Kidney (tissue), 14 donors: ENCODE results near the gene ZFAND6. TPM values are rescaled to one million over a fixed set of nuclear protein-coding genes. Genes with fewer than 3 reads are reported as not detected.
A peak's percentile ranks its signal among the peaks of the same experiment; 100 is the strongest.

Experiments used
- DNase-seq, 5 donors: peaks; one replicate each; pipeline ENCODE4 v3.0.0-alpha.2; 2013 to 2020
- FAIRE-seq: peaks from 2 replicates; lab custom pipeline; 2012; peaks lifted over from hg19 to GRCh38; lab: Jason Lieb, UNC
- H3K27ac ChIP-seq, 2 donors: one replicate each; pipeline ENCODE4 v1.7.0; 2013; ENCODE audit warnings: low read depth in 2 of 2, low read length in 2 of 2, inconsistent platforms in 1 of 2
- H3K27me3 ChIP-seq: one replicate; pipeline ENCODE4 v1.7.1; 2013; ENCODE audit warnings: low read length, inconsistent platforms; ENCODE audit not compliant: control insufficient read depth, insufficient read depth
- H3K36me3 ChIP-seq, 3 donors: one replicate each; pipeline versions ENCODE4 v1.7.0 to v1.7.1; 2013; ENCODE audit warnings: low read length in 3 of 3, control low read depth in 1 of 3, inconsistent platforms in 1 of 3; ENCODE audit not compliant: insufficient read depth in 3 of 3, control insufficient read depth in 2 of 3
- H3K4me1 ChIP-seq, 3 donors: one replicate each; pipeline versions ENCODE4 v1.7.0 to v1.7.1; 2013; ENCODE audit warnings: low read length in 3 of 3, inconsistent platforms in 1 of 3, low read depth in 1 of 3; ENCODE audit not compliant: control insufficient read depth in 2 of 3, insufficient read depth in 2 of 3
- H3K4me3 ChIP-seq, 3 donors: one replicate each; pipeline versions ENCODE4 v1.7.0 to v1.8.1; 2013; ENCODE audit warnings: low read length in 3 of 3, control low read depth in 1 of 3, inconsistent platforms in 1 of 3
- H3K9ac ChIP-seq, 3 donors: one replicate each; pipeline versions ENCODE4 v1.7.0 to v1.7.1; 2013; ENCODE audit warnings: low read length in 3 of 3, control low read depth in 1 of 3, inconsistent platforms in 1 of 3
- H3K9me3 ChIP-seq, 3 donors: one replicate each; pipeline versions ENCODE4 v1.7.0 to v1.7.1; 2013; ENCODE audit warnings: low read length in 3 of 3, control low read depth in 1 of 3, inconsistent platforms in 1 of 3; ENCODE audit not compliant: control insufficient read depth in 2 of 3, insufficient read depth in 1 of 3
- intact Hi-C: fragments of 100-400 bp; cut with DNase I; formaldehyde crosslinking; loops from one replicate; pipeline ENCODE4 v1.11.1; 2022
- polyA plus RNA-seq: library from polyadenylated mRNA; stranded (reverse); fragments of 350-450 nt; fragmentation: Illumina TruSeq; extraction: RNeasy Lipid Tissue Mini Kit (QIAGEN cat#74804); gene quantifications from one replicate; pipeline ENCODE4 v1.2.3, GENCODE V29; 2014; ENCODE audit warnings: low read depth, low replicate concordance; ENCODE audit not compliant: insufficient read depth
- total RNA-seq: library from RNA; stranded (reverse); fragmentation: NEBNext Ultra II Directional; extraction: Animal tissue kit (Norgen Biotek cat#: 25700); gene quantifications from one replicate; pipeline ENCODE4 v1.2.1, GENCODE V29; 2021
- TF ChIP-seq, protein P1 (sequence below): IDR thresholded peaks from 3 replicates; pipeline ENCODE4 v1.5.1; 2012; ENCODE audit warnings: mild to moderate bottlenecking, moderate library complexity, borderline replicate concordance; ENCODE audit not compliant: insufficient read depth; ENCODE audit errors: extremely low read depth
- donor health status: control.
- donor health status: control.
- donor health status: control.
- donor health status: control.
- donor health status: control.
- donor health status: DM: yes; HTN: yes; CAD: no.
- donor health status: Normal renal cell carcinoma (clear cell type).

The ZFAND6 gene
- total and polyA plus RNA-seq, 2 donors from 2014 or later, result 72.3 to 85.7 TPM

- Histone ChIP-seq H3K27ac (no peak overlapping the region), H3K36me3 (no peaks in the 10 kb centered on the region), H3K4me3 (no peak overlapping the region), H3K9ac (no peak overlapping the region), H3K4me1 (peaks cover 0 to 3% (median 3%) of the 10 kb centered on the region in 3 donors), H3K9me3 (no peaks in the 10 kb centered on the region), H3K27me3 (no peaks in the 10 kb centered on the region)
- DNase-seq (peak in 1 of 5 donors; percentile 10), FAIRE-seq (no peak)
- intact Hi-C loops, result no loop called here
- TF ChIP-seq, protein P1, sequence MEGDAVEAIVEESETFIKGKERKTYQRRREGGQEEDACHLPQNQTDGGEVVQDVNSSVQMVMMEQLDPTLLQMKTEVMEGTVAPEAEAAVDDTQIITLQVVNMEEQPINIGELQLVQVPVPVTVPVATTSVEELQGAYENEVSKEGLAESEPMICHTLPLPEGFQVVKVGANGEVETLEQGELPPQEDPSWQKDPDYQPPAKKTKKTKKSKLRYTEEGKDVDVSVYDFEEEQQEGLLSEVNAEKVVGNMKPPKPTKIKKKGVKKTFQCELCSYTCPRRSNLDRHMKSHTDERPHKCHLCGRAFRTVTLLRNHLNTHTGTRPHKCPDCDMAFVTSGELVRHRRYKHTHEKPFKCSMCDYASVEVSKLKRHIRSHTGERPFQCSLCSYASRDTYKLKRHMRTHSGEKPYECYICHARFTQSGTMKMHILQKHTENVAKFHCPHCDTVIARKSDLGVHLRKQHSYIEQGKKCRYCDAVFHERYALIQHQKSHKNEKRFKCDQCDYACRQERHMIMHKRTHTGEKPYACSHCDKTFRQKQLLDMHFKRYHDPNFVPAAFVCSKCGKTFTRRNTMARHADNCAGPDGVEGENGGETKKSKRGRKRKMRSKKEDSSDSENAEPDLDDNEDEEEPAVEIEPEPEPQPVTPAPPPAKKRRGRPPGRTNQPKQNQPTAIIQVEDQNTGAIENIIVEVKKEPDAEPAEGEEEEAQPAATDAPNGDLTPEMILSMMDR, result no peak
These were observed 34.5 kb downstream of the ZFAND6 start for GRCh38 chr15:80093854-80094418.

- H3K27me3 ChIP-seq, result no peaks in the 10 kb centered on the region
- no peak for FAIRE-seq
- peaks cover 0 to 3% (median 3%) of the 10 kb centered on the region in 3 donors for H3K4me1 ChIP-seq
- H3K27ac ChIP-seq, result no peak overlapping the region
- H3K9me3 ChIP-seq, result no peaks in the 10 kb centered on the region
- TF ChIP-seq, protein P1, result no peak
- H3K9ac ChIP-seq, result no peak overlapping the region
- intact Hi-C loops, result no loop called here
- no peak for DNase-seq
- no peaks in the 10 kb centered on the region for H3K36me3 ChIP-seq
- H3K4me3 ChIP-seq, result no peak overlapping the region
These were observed 36.0 kb downstream of the ZFAND6 start for GRCh38 chr15:80095511-80095910.

DNA sequence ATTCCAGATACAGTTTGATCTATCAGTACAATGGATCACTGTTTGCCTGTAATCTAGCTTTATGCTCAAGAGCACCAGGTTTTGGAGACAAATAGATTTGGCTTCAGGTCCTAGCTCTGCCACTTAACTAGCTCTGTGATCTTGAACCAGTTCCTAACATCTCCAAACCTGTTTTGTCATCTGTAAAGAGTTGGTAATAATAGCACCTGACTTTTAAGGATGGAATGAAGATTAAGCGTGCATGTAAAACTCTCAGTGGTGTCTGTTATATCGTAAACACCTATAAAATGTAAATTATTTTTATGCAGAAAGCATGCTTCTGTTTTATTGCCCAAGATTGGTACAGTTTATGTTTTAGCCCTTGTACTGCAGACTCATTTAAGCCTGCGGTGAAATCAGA lies 36.5 kb downstream of the ZFAND6 start:
- FAIRE-seq (no peak), DNase-seq (no peak)
- Histone ChIP-seq H3K4me1 (peaks cover 0 to 3% (median 3%) of the 10 kb centered on the region in 3 donors), H3K4me3 (no peak overlapping the region), H3K27me3 (no peaks in the 10 kb centered on the region), H3K36me3 (no peaks in the 10 kb centered on the region), H3K9ac (no peak overlapping the region), H3K9me3 (no peaks in the 10 kb centered on the region), H3K27ac (no peak overlapping the region)
- intact Hi-C loops, result no loop called here
- TF ChIP-seq, protein P1, result no peak

- peaks cover 3% of the 10 kb centered on the region in 3 donors for H3K4me1 ChIP-seq
These were observed 38.9 kb downstream of the ZFAND6 start for GRCh38 chr15:80098341-80098740.

More at GRCh38 chr15:80098341-80098740, 38.9 kb downstream of the ZFAND6 start:
- FAIRE-seq (no peak), DNase-seq (peak in 1 of 5 donors; percentile 28)
- Histone ChIP-seq H3K9me3 (no peaks in the 10 kb centered on the region), H3K4me3 (no peak overlapping the region), H3K9ac (no peak overlapping the region), H3K27me3 (no peaks in the 10 kb centered on the region), H3K36me3 (no peaks in the 10 kb centered on the region), H3K27ac (no peak overlapping the region)
- intact Hi-C loops, result no loop called here
- TF ChIP-seq, protein P1, result no peak
